AG04450 (cell line): Measurements from ENCODE around the gene HOXC12. TPM values are rescaled to one million over a fixed set of nuclear protein-coding genes. Genes with fewer than 3 reads are reported as not detected.

Source experiments
- CTCF ChIA-PET: fragments of 300-600, 350-600 bp; formaldehyde crosslinking; extraction: SDS; loops from one replicate; lab custom pipeline; 2022; ENCODE audit warnings: antibody characterized with exemption, inconsistent platforms; lab: Charles Lee
- POLR2A ChIA-PET: fragments of 350-600 bp; formaldehyde crosslinking; extraction: SDS; loops from one replicate; lab custom pipeline; 2021; ENCODE audit warnings: antibody characterized with exemption, inconsistent platforms; lab: Yijun Ruan, JAX
- DNase-seq: peaks from one replicate; pipeline ENCODE4 v3.0.0-alpha.2; 2011; ENCODE audit warnings: low read depth, low spot score
- H3K27ac ChIP-seq: one replicate; pipeline ENCODE4 v1.5.1; 2012; ENCODE audit warnings: low read depth, low read length, control low read depth
- H3K27me3 ChIP-seq: one replicate; pipeline ENCODE4 v1.6.0; 2012; ENCODE audit warnings: low read length; ENCODE audit not compliant: control insufficient read depth, insufficient read depth
- H3K4me3 ChIP-seq: 2 replicates; pipeline ENCODE4 v1.5.1; 2011; ENCODE audit warnings: mild to moderate bottlenecking, low read depth, low read length, control low read depth
- H3K9me3 ChIP-seq: 2 replicates; pipeline ENCODE4 v1.5.1; 2012; ENCODE audit warnings: low read length; ENCODE audit not compliant: control insufficient read depth, insufficient read depth
- CTCF ChIP-seq: IDR thresholded peaks from 2 replicates; pipeline ENCODE4 v1.5.1; 2011; ENCODE audit warnings: low read depth, low read length, control low read depth, inconsistent platforms
- polyA plus RNA-seq: library from polyadenylated mRNA; depleted of rRNA; stranded (reverse); fragments of >200 nt; gene quantifications from 2 replicates; pipeline ENCODE4 v1.2.3, GENCODE V29; 2011

HOXC12 gene
- polyA plus RNA-seq, 1 experiment: not detected

DNA sequence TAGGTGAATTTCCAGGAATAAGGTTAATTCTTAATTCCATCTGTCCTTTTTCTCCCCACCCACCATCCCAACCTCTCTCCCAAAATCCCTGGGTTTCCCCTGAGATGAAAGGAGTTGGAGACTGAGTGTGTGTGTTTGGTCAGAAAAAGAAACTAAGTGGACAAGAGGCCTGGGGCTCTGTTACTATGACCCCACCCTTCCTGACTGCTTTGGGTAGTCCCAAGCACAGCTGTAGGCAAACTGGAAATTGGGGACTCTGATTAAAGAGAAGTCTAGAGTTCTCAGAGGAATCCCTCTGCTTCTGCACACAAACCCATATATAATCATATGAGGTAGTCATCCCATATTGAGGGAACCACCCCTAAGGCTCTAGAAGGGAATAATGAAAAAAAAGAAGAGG lies 7.0 kb upstream of the HOXC12 start:
- ChIA-PET CTCF (no interaction called here), POLR2A (no interaction called here)
- Histone ChIP-seq H3K27me3 (peaks cover 92% of the 10 kb centered on the region), H3K27ac (no peak overlapping the region), H3K4me3 (no peak overlapping the region), H3K9me3 (peaks cover 14% of the 10 kb centered on the region; the same call in 1 of the 2 replicates)
- no peak for TF ChIP-seq CTCF
- DNase-seq: no peak

DNA sequence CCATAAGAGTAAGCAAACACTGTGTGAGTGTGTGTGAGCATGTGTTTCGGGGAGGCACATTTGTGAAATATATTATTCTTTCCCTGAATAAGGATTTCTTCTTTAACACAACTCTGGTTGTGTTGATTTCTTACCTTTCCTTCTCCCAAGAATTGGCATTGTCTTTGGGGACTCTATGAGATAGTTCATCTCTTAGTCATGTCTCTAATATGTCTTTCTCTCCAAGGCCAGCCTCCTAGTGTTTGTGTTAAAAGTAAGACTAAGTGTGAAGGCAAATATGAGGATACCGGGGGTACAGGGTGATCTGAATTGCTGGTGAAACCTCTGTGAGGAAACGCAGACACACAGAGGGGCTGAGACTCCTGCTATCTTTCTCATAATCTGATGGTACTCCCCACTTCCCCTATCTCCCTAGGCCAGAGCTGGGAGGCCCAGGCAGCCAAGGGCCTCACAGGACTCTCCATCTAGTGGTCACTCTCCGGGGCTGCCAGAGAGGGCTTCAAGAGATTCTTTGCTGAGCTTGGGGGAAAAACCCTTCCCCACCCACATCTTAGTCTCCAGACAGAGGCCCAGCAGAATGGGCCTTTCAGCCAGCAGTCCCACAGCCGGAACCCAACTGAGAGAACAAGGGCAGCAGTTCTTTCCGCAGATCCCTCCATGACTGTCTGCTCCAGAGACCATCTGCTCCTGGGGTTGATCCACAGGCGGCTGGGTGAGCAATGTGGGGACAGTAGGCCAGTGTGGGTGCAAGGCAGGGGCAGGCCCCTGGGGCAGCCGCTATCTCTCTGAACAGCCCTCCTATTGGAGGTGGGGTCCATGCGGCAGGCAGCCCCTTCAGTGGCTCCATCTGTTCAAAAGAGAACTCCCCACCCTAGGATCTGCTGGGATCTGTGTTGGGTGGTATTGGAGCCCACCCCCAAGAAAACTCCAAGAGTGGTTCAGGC lies 5.8 kb upstream of the HOXC12 start:
- Histone ChIP-seq H3K27ac (no peak overlapping the region), H3K27me3 (peaks cover 92% of the 10 kb centered on the region), H3K4me3 (no peak overlapping the region), H3K9me3 (peaks cover 14% of the 10 kb centered on the region; the same call in 1 of the 2 replicates)
- TF ChIP-seq CTCF: no peak
- ChIA-PET POLR2A (no interaction called here), CTCF (no interaction called here)
- no peak for DNase-seq

DNA sequence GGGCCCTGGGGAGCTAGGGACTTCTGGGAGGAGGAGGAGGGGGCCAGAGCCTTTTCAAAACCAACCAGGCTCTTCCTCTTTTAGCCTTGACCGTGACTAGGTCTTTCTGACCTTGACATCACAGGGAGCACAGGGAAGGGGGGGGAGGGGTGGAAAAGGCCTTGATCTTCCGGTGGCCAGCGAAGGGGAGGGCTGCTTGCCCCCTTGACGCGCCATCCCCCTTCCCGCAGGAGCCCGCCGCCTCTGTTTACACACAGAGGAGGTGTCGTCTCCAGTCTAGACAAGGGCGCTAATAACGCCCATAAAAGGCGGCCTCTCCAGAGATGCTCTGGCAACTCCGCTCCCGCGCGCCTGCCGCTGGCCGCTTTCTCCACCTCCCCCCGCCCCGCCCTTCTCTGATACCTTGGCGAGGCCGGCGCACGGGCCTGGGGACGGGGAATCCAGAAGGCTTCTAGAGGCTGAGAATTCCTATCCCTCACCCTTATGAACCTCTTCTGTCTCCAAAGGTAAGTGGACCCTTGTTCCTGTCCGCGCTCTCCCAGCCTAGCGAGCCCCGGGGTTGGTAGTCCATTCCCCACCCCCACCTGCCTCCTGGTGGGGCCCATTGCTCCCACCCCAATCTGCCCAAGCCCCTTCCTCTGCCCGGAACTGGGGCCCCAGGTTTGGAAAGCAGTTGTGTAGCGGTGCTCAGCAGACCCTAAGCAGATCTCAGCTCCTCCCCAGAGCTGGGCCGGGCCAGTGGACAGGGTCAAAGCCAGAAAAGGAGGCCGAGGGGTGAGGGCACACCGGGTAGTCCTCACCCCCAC lies 4.9 kb upstream of the HOXC12 start:
- POLR2A ChIA-PET: no interaction called here
- peaks cover 92% of the 10 kb centered on the region for H3K27me3 ChIP-seq
- peaks cover 17% of the 10 kb centered on the region; the same call in 1 of the 2 replicates for H3K9me3 ChIP-seq
- no peak overlapping the region for H3K4me3 ChIP-seq
- H3K27ac ChIP-seq: no peak overlapping the region
- no peak for DNase-seq
- no peak for TF ChIP-seq CTCF
- CTCF ChIA-PET: no interaction called here

- H3K27ac ChIP-seq: no peak overlapping the region
- H3K9me3 ChIP-seq: peaks cover 19% of the 10 kb centered on the region; the same call in 1 of the 2 replicates
- no peak for TF ChIP-seq CTCF
- peaks cover 90% of the 10 kb centered on the region for H3K27me3 ChIP-seq
- no peak for DNase-seq
- no peak overlapping the region for H3K4me3 ChIP-seq
- ChIA-PET POLR2A (no interaction called here), CTCF (no interaction called here)
These were observed 4.3 kb upstream of the HOXC12 start for GRCh38 chr12:53950437-53950773.
